ENCODE results near the gene LRP2.

- TF ChIP-seq NFIC (IDR thresholded peaks at IDR 0.05; ENCODE audit: borderline replicate concordance) (no peak), CTCF (IDR thresholded peaks at IDR 0.05) (no peak), SIN3A (IDR thresholded peaks at IDR 0.05; ENCODE audit: borderline replicate concordance, low read depth, low read length) (no peak), RFX5 (IDR thresholded peaks at IDR 0.05; ENCODE audit: low read length) (no peak), NRF1 (IDR thresholded peaks at IDR 0.05; ENCODE audit: low read depth, low read length) (no peak), EZH2phosphoT487 (IDR thresholded peaks at IDR 0.05; ENCODE audit: borderline replicate concordance, low read depth) (no peak), MAX (IDR thresholded peaks at IDR 0.05; ENCODE audit: low read depth) (no peak), FOXJ3 (CRISPR knock-in tag; IDR thresholded peaks at IDR 0.05) (no peak)
Measured at GRCh38 chr2:169203952-169204351, 158.4 kb downstream of the LRP2 start.
